Keratinocyte (primary cell): ENCODE results near the gene TMEM97. TPM values are rescaled to one million over a fixed set of nuclear protein-coding genes. Genes with fewer than 3 reads are reported as not detected.

Source experiments
- DNase-seq: peaks from one replicate; pipeline ENCODE4 v3.0.0-alpha.2; 2011; ENCODE audit warnings: low read depth, missing footprints, low spot score
- FAIRE-seq: peaks from 2 replicates; lab custom pipeline; 2011; peaks lifted over from hg19 to GRCh38; lab: Jason Lieb, UNC
- H2AFZ ChIP-seq: 2 replicates; pipeline ENCODE4 v1.6.0; 2012; ENCODE audit warnings: low read length, control low read depth, inconsistent platforms; ENCODE audit not compliant: control insufficient read depth
- H3K27ac ChIP-seq: 2 replicates; pipeline ENCODE4 v1.5.1; 2011; ENCODE audit warnings: low read length; ENCODE audit not compliant: control insufficient read depth, insufficient read depth
- H3K27me3 ChIP-seq: 3 replicates; pipeline ENCODE4 v1.6.0; 2011; ENCODE audit warnings: low read length; ENCODE audit not compliant: control insufficient read depth, insufficient read depth; ENCODE audit errors: extremely low read depth
- H3K36me3 ChIP-seq, 2 experiments: 2 replicates in 1 of 2; 3 replicates in 1 of 2; pipeline ENCODE4 v1.5.1; 2011; ENCODE audit warnings: low read length in 2 of 2, mild to moderate bottlenecking in 1 of 2; ENCODE audit not compliant: control insufficient read depth in 2 of 2, insufficient read depth in 2 of 2; ENCODE audit errors: extremely low read depth in 1 of 2
- H3K4me1 ChIP-seq: 3 replicates; pipeline ENCODE4 v1.5.1; 2011; ENCODE audit warnings: low read length; ENCODE audit not compliant: control insufficient read depth, insufficient read depth; ENCODE audit errors: extremely low read depth
- H3K4me2 ChIP-seq: 3 replicates; pipeline ENCODE4 v1.6.0; 2011; ENCODE audit warnings: low read depth, low read length; ENCODE audit not compliant: control insufficient read depth, insufficient read depth; ENCODE audit errors: extremely low read depth
- H3K4me3 ChIP-seq, 3 experiments: fragments of 200-600 bp in 1 of 3; sonication (generic) in 1 of 3; 2 replicates in 2 of 3; 3 replicates in 1 of 3; pipeline ENCODE4 v1.5.1; 2011 to 2016; ENCODE audit warnings: low read length in 3 of 3, mild to moderate bottlenecking in 3 of 3, control low read depth in 2 of 3, inconsistent platforms in 1 of 3, low read depth in 1 of 3, mixed read lengths in 1 of 3, mixed run types in 1 of 3, moderate library complexity in 1 of 3; ENCODE audit not compliant: control insufficient read depth in 2 of 3, insufficient read depth in 2 of 3; ENCODE audit errors: extremely low read depth in 1 of 3
- H3K79me2 ChIP-seq: 2 replicates; pipeline ENCODE4 v1.6.0; 2012; ENCODE audit warnings: low read length; ENCODE audit not compliant: control insufficient read depth, insufficient read depth
- H3K9ac ChIP-seq: 3 replicates; pipeline ENCODE4 v1.6.0; 2011; ENCODE audit warnings: low read length; ENCODE audit not compliant: control insufficient read depth, insufficient read depth; ENCODE audit errors: extremely low read depth
- H3K9me1 ChIP-seq: 3 replicates; pipeline ENCODE4 v1.6.0; 2011; ENCODE audit warnings: low read length; ENCODE audit not compliant: control insufficient read depth, insufficient read depth; ENCODE audit errors: extremely low read depth
- H3K9me3 ChIP-seq: 2 replicates; pipeline ENCODE4 v1.5.1; 2012; ENCODE audit warnings: low read depth, low read length; ENCODE audit not compliant: control insufficient read depth
- H4K20me1 ChIP-seq: 3 replicates; pipeline ENCODE4 v1.6.0; 2011; ENCODE audit warnings: low read length; ENCODE audit not compliant: control insufficient read depth, insufficient read depth; ENCODE audit errors: extremely low read depth
- EZH2 ChIP-seq: IDR thresholded peaks from one replicate; pipeline ENCODE4 v1.6.1; 2012; ENCODE audit warnings: inconsistent platforms, mild to moderate bottlenecking, low read length, moderate library complexity
- dilution Hi-C: fragments of 300-500 bp; cut with MboI; formaldehyde crosslinking; loops from one replicate; pipeline ENCODE4 v1.7.0; 2020; ENCODE audit warnings: low sequenced_read_pairs; ENCODE audit not compliant: extremely low pct_ligation_motif_present
- polyA plus RNA-seq, 5 experiments: library from polyadenylated mRNA; depleted of rRNA in 3 of 5; stranded (reverse) in 3 of 5; stranded (forward) in 1 of 5; unstranded in 1 of 5; fragments of >200 nt; gene quantifications; 1 replicate in 1 of 5; 2 replicates in 3 of 5; 3 replicates in 1 of 5; pipeline versions ENCODE4 v1.2.1 to v1.2.3, GENCODE V29; 2011 to 2012; ENCODE audit warnings: missing spikeins in 2 of 5, low read depth in 1 of 5, low replicate concordance in 1 of 5
- TF ChIP-seq, protein P1 (sequence below), 3 experiments: IDR thresholded peaks in 1 of 3; conservative IDR thresholded peaks in 1 of 3; optimal IDR thresholded peaks in 1 of 3; 2 replicates in 2 of 3; 3 replicates in 1 of 3; pipeline versions ENCODE3 to v1.5.1; 2011; ENCODE audit warnings: low read length in 3 of 3, mild to moderate bottlenecking in 3 of 3, moderate library complexity in 2 of 3, control low read depth in 1 of 3, inconsistent platforms in 1 of 3; ENCODE audit not compliant: insufficient read depth in 2 of 3; ENCODE audit errors: extremely low read depth in 1 of 3

The TMEM97 gene
- polyA plus RNA-seq, 1 donor (not counting 4 experiments of a cell fraction or from before 2014, with no cell fraction given): 29.9 TPM

DNA sequence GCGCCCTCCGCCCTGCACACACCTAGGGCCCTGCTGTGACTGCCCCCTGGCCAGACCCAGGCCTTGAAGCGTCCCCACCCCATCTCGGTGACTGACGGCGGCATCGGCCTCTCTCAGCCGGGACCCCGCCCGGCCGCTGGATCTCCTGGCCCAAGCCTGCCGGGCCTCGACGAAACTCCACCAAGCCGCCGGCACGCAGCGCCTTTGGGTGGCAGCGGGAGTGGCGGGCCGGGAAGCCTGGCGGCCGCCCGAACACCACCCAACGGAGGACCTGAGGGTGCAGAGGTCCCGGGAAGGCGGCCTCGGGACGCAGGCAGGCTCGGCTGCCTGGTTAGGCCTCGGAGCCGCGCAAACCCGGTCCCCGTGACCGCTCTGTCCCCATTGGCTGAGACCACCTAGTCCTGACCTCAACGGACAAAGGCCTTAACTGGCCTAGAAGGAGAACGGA, 12.0 kb upstream of the TMEM97 start:
- H3K36me3 ChIP-seq: no peaks in the 10 kb centered on the region
- no peak for FAIRE-seq
- peaks cover 4% of the 10 kb centered on the region for H3K27me3 ChIP-seq
- H3K79me2 ChIP-seq: no peaks in the 10 kb centered on the region
- no peaks in the 10 kb centered on the region for H4K20me1 ChIP-seq
- no peak overlapping the region for H3K4me3 ChIP-seq
- dilution Hi-C loops: no loop called here
- no peaks in the 10 kb centered on the region for H3K9me1 ChIP-seq
- H3K9me3 ChIP-seq: no peaks in the 10 kb centered on the region
- DNase-seq: no peak
- no peaks in the 10 kb centered on the region for H3K4me1 ChIP-seq
- no peak overlapping the region for H3K9ac ChIP-seq
- H2AFZ ChIP-seq: no peak overlapping the region
- H3K27ac ChIP-seq: no peak overlapping the region
- TF ChIP-seq, protein P1, sequence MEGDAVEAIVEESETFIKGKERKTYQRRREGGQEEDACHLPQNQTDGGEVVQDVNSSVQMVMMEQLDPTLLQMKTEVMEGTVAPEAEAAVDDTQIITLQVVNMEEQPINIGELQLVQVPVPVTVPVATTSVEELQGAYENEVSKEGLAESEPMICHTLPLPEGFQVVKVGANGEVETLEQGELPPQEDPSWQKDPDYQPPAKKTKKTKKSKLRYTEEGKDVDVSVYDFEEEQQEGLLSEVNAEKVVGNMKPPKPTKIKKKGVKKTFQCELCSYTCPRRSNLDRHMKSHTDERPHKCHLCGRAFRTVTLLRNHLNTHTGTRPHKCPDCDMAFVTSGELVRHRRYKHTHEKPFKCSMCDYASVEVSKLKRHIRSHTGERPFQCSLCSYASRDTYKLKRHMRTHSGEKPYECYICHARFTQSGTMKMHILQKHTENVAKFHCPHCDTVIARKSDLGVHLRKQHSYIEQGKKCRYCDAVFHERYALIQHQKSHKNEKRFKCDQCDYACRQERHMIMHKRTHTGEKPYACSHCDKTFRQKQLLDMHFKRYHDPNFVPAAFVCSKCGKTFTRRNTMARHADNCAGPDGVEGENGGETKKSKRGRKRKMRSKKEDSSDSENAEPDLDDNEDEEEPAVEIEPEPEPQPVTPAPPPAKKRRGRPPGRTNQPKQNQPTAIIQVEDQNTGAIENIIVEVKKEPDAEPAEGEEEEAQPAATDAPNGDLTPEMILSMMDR (optimal IDR thresholded peaks at IDR 0.05 in 1 of 3, IDR thresholded peaks at IDR 0.05 in 1 of 3, conservative IDR thresholded peaks at IDR 0.05 in 1 of 3; ENCODE audit: extremely low read depth in 1 of 3, insufficient read depth in 2 of 3, low read length in 3 of 3): no peak
- TF ChIP-seq EZH2: no peak
- H3K4me2 ChIP-seq: no peak overlapping the region

DNA sequence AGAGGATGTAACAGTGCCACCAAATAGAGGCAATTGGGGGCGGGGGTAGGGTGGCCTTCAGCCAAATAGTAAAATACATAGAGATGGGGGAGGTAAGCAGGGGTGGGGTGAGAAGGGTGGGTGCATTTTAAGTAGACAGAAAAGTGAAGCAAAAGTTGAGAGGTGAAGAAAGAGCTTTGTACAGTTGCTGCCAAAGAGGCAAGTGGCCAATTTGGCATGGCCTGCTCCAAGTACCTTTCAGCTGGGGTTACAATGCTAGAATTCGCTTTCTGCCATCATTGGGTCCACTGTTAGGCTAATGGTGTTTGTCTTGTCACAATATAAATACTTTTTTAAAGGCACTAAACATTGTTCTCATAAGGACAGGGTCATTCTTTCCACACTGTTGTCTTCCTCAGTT, 5.2 kb upstream of the TMEM97 start:
- Histone ChIP-seq H3K27ac (no peak overlapping the region), H2AFZ (no peak overlapping the region), H3K4me3 (no peak overlapping the region), H3K9ac (no peak overlapping the region), H3K79me2 (no peaks in the 10 kb centered on the region), H3K27me3 (no peaks in the 10 kb centered on the region), H4K20me1 (no peaks in the 10 kb centered on the region), H3K4me2 (no peak overlapping the region), H3K4me1 (peaks cover 5% of the 10 kb centered on the region), H3K36me3 (no peaks in the 10 kb centered on the region), H3K9me3 (no peaks in the 10 kb centered on the region), H3K9me1 (no peaks in the 10 kb centered on the region)
- DNase-seq: no peak
- FAIRE-seq: no peak
- TF ChIP-seq, protein P1 (optimal IDR thresholded peaks at IDR 0.05 in 1 of 3, IDR thresholded peaks at IDR 0.05 in 1 of 3, conservative IDR thresholded peaks at IDR 0.05 in 1 of 3; ENCODE audit: extremely low read depth in 1 of 3, insufficient read depth in 2 of 3, low read length in 3 of 3): no peak
- no peak for TF ChIP-seq EZH2
- dilution Hi-C loops: no loop called here
